Activated CD4-positive, CD25-positive, alpha-beta regulatory T cell treated with anti-CD3 and anti-CD28 coated beads, Interleukin-2, amount 50 U/mL, for 24 hours (primary cell): ENCODE data around the gene KRTAP4-2.
"Not testable (repeated sequence)": the region's sequence is repeated elsewhere in the genome, so short reads cannot be mapped to it uniquely, and the experiment has no call there.

Experiments used
- ATAC-seq, 2 donors: fragments of 150-1000 bp; cut with Tn5 transposase; one replicate each; pipeline ENCODE4 v1.10.0; 2021; ENCODE audit warnings: mild to moderate bottlenecking in 1 of 2, moderate library complexity in 1 of 2

KRTAP4-2 gene

GRCh38 chr17:41177727-41178271, at the start of gene KRTAP4-2:
KRTAP4-2 (minus strand) TSS chr17:41178221; CDS start chr17:41178164, 57 bp downstream.
- no peak for ATAC-seq

- ATAC-seq, result not testable (repeated sequence)
Measured at GRCh38 chr17:41226598-41227095, 48.6 kb upstream of the KRTAP4-2 start, which contains the start of gene KRTAP9-2. KRTAP9-2 (plus strand) TSS chr17:41226648; CDS start chr17:41226655, 7 bp downstream.

GRCh38 chr17:41226051-41226450, 48.0 kb upstream of the KRTAP4-2 start:
- no peak for ATAC-seq

GRCh38 chr17:41223821-41224220, 45.8 kb upstream of the KRTAP4-2 start:
- no peak for ATAC-seq

GRCh38 chr17:41215681-41216080, 37.7 kb upstream of the KRTAP4-2 start:
- ATAC-seq, result no peak

- no peak for ATAC-seq
Measured at GRCh38 chr17:41212524-41213169, 34.6 kb upstream of the KRTAP4-2 start.

- ATAC-seq, result peak in 1 of 2 donors; percentile 24
Measured at GRCh38 chr17:41211845-41212466, 33.9 kb upstream of the KRTAP4-2 start.

GRCh38 chr17:41199421-41200078, 21.5 kb upstream of the KRTAP4-2 start:
- ATAC-seq, result no peak

GRCh38 chr17:41196068-41196467, 18.0 kb upstream of the KRTAP4-2 start:
- no peak for ATAC-seq

- ATAC-seq, result no peak
Measured at GRCh38 chr17:41190328-41190727, 12.3 kb upstream of the KRTAP4-2 start.

GRCh38 chr17:41189837-41190318, 11.9 kb upstream of the KRTAP4-2 start, which contains the start of gene KRTAP9-1:
KRTAP9-1 (plus strand) TSS chr17:41189887; CDS start chr17:41189887, 0 bp downstream.
- ATAC-seq, result not testable (repeated sequence)

GRCh38 chr17:41186872-41187271, 8.9 kb upstream of the KRTAP4-2 start:
- ATAC-seq, result no peak

- no peak for ATAC-seq
Measured at GRCh38 chr17:41185001-41185400, 7.0 kb upstream of the KRTAP4-2 start.

- no peak for ATAC-seq
Measured at GRCh38 chr17:41184480-41184961, 6.5 kb upstream of the KRTAP4-2 start, which contains the start of gene KRTAP4-1. KRTAP4-1 (minus strand) TSS chr17:41184911; CDS start chr17:41184854, 57 bp downstream.

GRCh38 chr17:41178843-41179616, 1.0 kb upstream of the KRTAP4-2 start:
- ATAC-seq, result no peak

- ATAC-seq, result peak in 1 of 2 donors; percentile 30
Measured at GRCh38 chr17:41178341-41178740, 320 bp upstream of the KRTAP4-2 start.

- ATAC-seq, result peak in 1 of 2 donors; percentile 41
Measured at GRCh38 chr17:41176744-41177387, 1.2 kb downstream of the KRTAP4-2 start.

- no peak for ATAC-seq
Measured at GRCh38 chr17:41171886-41172285, 6.1 kb downstream of the KRTAP4-2 start.

- no peak for ATAC-seq
Measured at GRCh38 chr17:41168121-41168520, 9.9 kb downstream of the KRTAP4-2 start, which contains the start of gene KRTAP4-3. KRTAP4-3 (minus strand) TSS chr17:41168221; CDS start chr17:41168172, 49 bp downstream.

GRCh38 chr17:41167561-41167960, 10.5 kb downstream of the KRTAP4-2 start:
- no peak for ATAC-seq

- ATAC-seq, result no peak
Measured at GRCh38 chr17:41163828-41164227, 14.2 kb downstream of the KRTAP4-2 start.
